Thoracic aorta (tissue), 2 donors: ENCODE data around the gene TFEB. TPM values are rescaled to one million over a fixed set of nuclear protein-coding genes. Genes with fewer than 3 reads are reported as not detected.

Source experiments
- ATAC-seq: fragments of 150-250 bp; one replicate; pipeline ENCODE4 v1.8.0; 2017; ENCODE audit warnings: low read depth; ENCODE audit not compliant: insufficient number of reproducible peaks, low FRiP score
- DNase-seq: peaks from one replicate; pipeline ENCODE4 v3.0.0-alpha.2; 2020; ENCODE audit warnings: low spot score
- H3K27ac ChIP-seq, 2 donors: fragments of 200-600 bp; sonication (generic); 1 replicate in 1 of 2; 2 replicates in 1 of 2; pipeline ENCODE4 v1.5.1; 2016; ENCODE audit warnings: mild to moderate bottlenecking in 2 of 2, moderate library complexity in 2 of 2
- H3K27me3 ChIP-seq: fragments of 200-600 bp; sonication (generic); replicated peaks from 2 replicates; pipeline ENCODE4 v1.6.0; 2016; ENCODE audit warnings: mild to moderate bottlenecking; ENCODE audit not compliant: insufficient read depth
- H3K36me3 ChIP-seq: fragments of 200-600 bp; sonication (generic); one replicate; pipeline ENCODE4 v1.5.1; 2016
- H3K4me1 ChIP-seq, 2 donors: fragments of 200-600 bp; sonication (generic); 1 replicate in 1 of 2; 2 replicates in 1 of 2; pipeline versions ENCODE4 v1.5.1 to v1.6.0; 2016; ENCODE audit warnings: low read depth in 2 of 2, mild to moderate bottlenecking in 1 of 2; ENCODE audit not compliant: control insufficient read depth in 1 of 2
- H3K4me3 ChIP-seq: fragments of 200-600 bp; sonication (generic); 2 replicates; pipeline ENCODE4 v1.5.1; 2016; ENCODE audit warnings: mild to moderate bottlenecking
- H3K9me3 ChIP-seq: fragments of 200-600 bp; sonication (generic); 2 replicates; pipeline ENCODE4 v1.5.1; 2016
- CTCF ChIP-seq: fragments of 200-600 bp; sonication (generic); IDR thresholded peaks from one replicate; pipeline ENCODE4 v1.5.1; 2019; ENCODE audit warnings: antibody characterized with exemption
- total RNA-seq, 2 donors: library from RNA; depleted of rRNA; stranded (reverse); fragments of >200 nt; gene quantifications; one replicate each; pipeline versions ENCODE4 v1.1.0 to v1.2.3, GENCODE V29; 2016

Gene TFEB
- total RNA-seq, 2 donors from 2014 or later: 22.9 to 23.8 TPM

- Histone ChIP-seq H3K27ac (no peak overlapping the region), H3K9me3 (no peaks in the 10 kb centered on the region), H3K27me3 (no peaks in the 10 kb centered on the region), H3K36me3 (no peaks in the 10 kb centered on the region), H3K4me3 (no peak overlapping the region), H3K4me1 (no peaks in the 10 kb centered on the region)
- TF ChIP-seq CTCF: no peak
- DNase-seq: no peak
- ATAC-seq: no peak
Observed at GRCh38 chr6:41757271-41757670, 21.9 kb upstream of the TFEB start.

GRCh38 chr6:41756354-41756753 is 20.9 kb upstream of the TFEB start:
- H3K4me1 ChIP-seq: no peaks in the 10 kb centered on the region
- H3K9me3 ChIP-seq: no peaks in the 10 kb centered on the region
- ATAC-seq (no peak), DNase-seq (no peak)
- no peak overlapping the region for H3K27ac ChIP-seq
- TF ChIP-seq CTCF: no peak
- no peaks in the 10 kb centered on the region for H3K27me3 ChIP-seq
- no peaks in the 10 kb centered on the region for H3K36me3 ChIP-seq
- no peak overlapping the region for H3K4me3 ChIP-seq

DNA sequence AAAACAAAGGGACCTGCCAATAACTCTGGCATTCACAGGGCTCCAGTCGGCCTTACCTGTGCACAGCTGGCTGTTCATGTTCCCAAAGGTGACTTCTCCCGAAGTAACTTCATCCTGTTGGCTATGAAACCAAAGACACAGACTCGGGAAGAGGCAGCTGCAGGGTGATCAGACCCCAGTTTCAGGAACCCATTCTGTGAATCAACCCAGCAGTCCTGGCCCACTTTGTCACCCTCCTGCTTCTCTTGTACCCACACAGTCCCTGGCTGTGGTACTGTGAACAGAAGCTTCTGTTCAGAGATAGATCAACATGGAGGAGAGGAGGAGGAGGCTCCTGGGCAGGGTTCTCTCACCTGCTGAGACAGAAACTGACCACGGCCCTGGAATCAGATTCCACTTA is 20.5 kb upstream of the TFEB start:
- Histone ChIP-seq H3K36me3 (no peaks in the 10 kb centered on the region), H3K4me3 (no peak overlapping the region), H3K27me3 (no peaks in the 10 kb centered on the region), H3K9me3 (no peaks in the 10 kb centered on the region), H3K4me1 (no peaks in the 10 kb centered on the region), H3K27ac (no peak overlapping the region)
- no peak for TF ChIP-seq CTCF
- no peak for ATAC-seq
- DNase-seq: no peak

- Histone ChIP-seq H3K36me3 (no peaks in the 10 kb centered on the region), H3K4me1 (no peaks in the 10 kb centered on the region), H3K9me3 (no peaks in the 10 kb centered on the region), H3K27me3 (no peaks in the 10 kb centered on the region), H3K27ac (no peak overlapping the region), H3K4me3 (no peak overlapping the region)
- ATAC-seq (no peak), DNase-seq (no peak)
- no peak for TF ChIP-seq CTCF
Observed at GRCh38 chr6:41750374-41750773, 15.0 kb upstream of the TFEB start.

- H3K27me3 ChIP-seq: no peaks in the 10 kb centered on the region
- H3K36me3 ChIP-seq: no peaks in the 10 kb centered on the region
- no peaks in the 10 kb centered on the region for H3K4me1 ChIP-seq
- no peak for TF ChIP-seq CTCF
- no peak for DNase-seq
- H3K27ac ChIP-seq: no peak overlapping the region
- no peak for ATAC-seq
- H3K4me3 ChIP-seq: no peak overlapping the region
- no peaks in the 10 kb centered on the region for H3K9me3 ChIP-seq
Observed at GRCh38 chr6:41748542-41748941, 13.1 kb upstream of the TFEB start.
